IPS-NIHi11 (cell line): Measurements from ENCODE around the gene ZBTB40.

Experiments
- DNase-seq: peaks from one replicate; pipeline ENCODE4 v3.0.0; 2012; ENCODE audit warnings: mixed read lengths, low spot score

Gene ZBTB40

DNA sequence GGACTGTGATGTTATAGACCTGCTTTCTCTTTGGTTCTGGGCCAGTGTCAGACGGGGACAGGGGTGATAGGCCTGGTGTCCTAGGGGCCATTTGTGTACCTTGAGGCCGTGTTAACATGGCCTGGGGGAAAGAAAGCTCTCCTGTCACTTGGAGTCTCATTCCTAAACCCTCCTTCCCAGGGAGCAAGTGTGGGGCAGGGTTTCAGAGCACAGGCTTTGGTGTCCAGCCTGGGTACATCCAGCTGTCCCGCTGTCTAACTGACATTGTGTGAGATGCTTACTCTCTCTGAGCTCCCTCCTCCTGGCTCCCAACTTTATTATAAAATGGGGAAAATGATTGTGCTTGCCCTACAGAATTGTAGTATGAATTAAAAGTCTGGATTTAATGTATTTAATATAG, 79.1 kb downstream of the ZBTB40 start:
- no peak for DNase-seq

DNA sequence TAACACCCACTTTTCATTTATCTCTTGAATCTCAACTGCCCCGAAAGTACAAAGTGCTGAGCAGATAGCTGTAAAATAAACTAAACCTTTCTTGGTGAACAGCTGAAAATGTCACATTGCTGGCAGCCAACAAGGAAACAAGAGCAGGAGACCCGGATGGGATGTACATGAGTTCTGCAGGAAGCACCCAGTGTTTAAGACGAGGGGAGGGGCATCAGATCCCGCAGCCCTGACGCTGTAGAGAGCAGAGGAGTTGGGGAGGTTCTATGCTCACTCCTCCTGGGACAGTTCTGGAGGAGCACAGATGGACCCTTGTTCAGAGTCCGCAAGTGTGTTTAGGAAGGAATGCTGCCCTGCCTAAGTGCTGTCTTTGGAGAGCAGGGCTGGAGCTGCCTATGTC, 79.6 kb downstream of the ZBTB40 start:
- no peak for DNase-seq

DNA sequence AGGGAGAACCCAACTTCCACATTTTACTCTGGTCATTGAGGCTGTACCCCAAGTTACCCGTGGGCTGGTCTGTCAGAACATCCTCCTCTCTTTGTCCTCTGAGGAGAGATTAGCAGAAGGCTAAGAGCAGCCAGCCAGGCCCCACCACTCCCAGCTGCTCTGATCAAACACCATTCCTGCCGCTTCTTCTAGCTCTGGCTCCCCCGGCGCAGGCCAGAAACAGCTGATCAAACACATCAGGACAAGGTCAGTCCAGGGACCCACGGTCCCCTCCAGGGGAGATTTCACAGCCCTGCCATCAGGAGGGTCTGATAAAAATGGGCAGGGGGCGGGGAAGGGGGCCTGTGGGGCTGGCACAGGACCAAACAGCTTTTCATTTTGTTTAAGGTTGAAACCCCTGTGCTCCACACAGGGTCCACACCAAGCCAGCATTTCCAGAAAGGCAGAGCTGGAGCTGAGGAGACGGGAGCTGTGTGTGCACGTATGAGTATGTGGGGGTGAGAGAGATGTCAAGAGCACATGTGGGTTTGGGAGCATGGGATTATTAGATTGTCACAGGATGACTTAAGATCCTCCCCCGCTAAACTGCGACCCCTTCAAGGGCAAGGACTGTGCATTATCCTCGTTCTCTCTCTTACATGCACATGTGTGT, 81.7 kb downstream of the ZBTB40 start:
- DNase-seq: no peak

DNA sequence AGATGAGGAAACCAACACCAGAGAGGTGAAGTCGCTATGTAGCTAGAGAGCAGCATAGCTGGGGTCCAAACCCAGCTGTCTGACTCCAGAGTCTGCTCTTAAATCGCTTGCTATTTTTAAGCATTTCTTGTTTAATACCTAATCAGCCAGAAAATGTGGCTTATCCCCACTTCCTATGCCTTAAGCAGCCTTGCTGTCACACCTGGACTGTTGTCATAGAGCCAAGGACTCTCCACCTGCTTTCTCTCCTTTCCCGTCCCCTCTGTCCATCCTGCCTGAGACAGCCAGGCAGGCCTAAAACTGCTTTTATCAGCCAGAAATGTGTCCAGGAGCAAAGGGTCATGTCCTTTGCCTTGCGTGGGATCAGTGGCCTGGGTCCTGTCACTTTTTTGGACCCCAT, 83.3 kb downstream of the ZBTB40 start:
- DNase-seq: no peak

DNA sequence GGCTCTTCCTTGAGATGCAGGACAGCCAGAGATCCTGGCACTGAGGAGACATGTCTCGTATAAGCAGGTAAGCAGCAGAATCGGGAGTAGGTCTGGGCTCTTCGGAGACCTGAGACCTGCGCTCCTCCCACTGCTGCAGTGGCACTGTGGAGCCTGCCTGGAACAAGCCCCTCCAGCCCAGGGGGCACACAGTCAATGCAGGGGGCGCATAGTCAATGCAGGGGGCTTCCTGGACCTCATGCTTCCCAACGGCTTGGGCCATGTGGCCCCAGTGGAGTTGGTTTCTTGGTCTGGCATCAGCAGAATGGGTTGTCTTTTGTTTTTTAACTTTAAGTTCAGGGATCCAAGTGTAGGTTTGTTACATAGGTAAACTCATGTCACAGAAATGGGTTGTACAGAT, 83.7 kb downstream of the ZBTB40 start:
- no peak for DNase-seq

DNA sequence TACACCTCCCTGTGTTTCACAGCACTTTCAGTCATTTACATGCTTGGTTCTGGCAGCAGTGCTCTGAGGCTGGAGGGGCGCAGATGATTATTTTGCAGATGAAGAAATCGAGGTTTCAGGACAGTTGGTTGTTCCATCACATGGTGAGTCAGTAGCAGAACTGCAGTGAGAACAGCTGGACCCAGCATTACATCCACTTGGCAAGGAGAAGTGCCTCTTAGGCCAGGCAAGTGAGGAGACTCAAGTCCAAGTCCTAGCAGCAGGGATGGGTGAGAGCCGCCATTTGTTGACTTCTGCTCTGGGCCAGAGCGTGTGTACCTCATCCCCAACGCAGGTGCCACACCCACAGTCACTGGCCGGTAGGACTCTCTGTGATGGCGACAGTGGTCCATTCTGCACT, 84.9 kb downstream of the ZBTB40 start:
- DNase-seq: no peak

DNA sequence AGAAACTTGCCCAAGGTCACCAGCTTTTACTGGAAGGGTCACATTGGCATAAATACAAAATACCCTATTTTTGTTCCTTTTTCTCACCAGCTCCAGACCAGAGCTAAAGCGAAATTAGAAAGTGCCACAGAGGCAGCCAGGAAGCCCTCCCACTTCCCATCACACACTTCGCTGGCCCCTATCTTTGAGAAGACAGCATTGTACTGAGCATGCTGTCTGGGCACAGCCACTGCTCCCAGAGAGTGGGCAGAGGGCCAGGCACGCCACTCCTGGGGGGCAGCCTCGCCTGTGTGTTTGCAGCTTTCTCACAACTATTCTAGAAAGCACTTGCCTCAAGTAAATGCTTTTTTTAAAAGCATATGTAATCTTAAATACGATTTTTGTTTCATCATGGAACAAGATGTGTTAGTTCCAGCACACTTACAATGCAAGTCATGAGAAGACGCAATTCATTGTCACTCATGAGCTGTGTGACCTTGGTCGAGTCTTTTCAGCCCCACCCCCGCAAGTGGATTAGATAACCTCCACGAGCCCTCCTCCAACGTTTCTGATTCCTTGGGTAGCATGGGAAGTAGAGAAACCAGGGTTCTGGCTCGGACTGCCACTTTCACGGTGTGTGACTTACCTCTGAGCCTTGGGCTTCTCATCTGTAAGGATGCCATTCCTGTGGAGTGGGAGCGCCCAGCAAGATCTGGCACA, 85.9 kb downstream of the ZBTB40 start:
- no peak for DNase-seq

DNA sequence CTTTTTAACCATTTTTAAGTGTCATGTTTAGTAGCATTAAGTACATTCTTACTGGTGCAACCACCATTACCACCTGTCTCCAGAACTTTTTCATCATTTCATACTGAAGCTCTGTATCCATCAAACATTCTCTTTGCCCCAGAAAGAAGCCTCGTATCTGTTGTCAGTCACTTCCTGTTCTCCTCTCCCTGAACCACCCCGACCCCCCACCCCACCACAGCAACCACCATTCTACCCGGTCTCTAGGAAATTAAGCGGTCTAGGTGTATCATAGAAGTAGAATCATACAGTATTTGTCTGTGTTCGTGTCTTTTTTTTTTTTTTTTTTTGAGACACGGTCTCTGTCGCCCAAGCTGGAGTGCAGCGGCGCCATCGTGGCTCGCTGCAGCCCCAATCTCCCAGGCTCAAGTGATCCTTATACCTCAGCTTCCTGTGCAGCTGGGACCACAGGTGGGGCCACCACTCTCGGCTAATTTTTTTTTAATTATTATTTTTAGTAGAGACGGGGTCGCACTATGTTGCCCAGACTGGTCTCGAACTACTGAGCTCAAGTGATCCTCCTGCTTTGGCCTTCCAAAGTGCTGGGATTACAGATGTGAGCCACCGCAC, 88.0 kb downstream of the ZBTB40 start:
- no peak for DNase-seq

DNA sequence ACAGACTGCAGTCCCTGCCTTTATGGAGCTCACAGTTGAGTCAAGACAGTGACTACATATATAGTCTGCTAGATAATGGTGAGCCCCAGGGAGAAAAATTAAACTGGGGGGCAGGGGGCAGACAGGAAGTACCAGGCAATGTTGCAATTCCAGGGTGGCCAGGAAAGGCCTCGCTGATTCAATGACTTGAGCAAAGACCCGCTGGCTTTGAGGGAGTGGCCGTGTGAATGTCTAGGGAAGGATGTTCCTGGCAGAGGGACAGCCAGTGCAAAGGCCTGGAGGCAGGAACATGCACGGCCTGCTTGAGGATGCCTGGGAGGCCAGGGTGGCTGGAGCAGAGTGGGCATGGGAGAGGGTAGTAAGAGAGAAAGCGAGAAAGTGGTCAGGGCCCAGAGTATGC, 88.7 kb downstream of the ZBTB40 start:
- no peak for DNase-seq

DNA sequence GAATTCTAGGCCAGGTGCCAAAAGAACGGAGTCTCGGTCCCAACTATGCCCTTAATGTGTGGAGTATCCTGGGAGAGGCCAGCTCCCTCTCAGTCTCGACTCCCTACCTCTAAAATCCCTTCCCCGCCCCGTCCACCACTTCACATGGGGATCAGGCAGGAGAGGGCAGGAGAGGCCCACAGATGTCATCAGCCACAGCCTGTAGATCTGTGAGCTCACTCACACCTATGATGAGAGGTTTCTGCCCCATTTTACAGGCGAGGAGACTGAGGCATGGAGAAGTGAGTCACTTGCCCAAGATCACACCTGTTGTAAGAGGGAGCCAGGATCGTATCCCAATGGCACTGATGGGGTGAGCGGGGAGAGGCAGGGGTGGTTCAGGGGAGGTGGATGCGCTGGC, 91.2 kb downstream of the ZBTB40 start:
- no peak for DNase-seq

DNA sequence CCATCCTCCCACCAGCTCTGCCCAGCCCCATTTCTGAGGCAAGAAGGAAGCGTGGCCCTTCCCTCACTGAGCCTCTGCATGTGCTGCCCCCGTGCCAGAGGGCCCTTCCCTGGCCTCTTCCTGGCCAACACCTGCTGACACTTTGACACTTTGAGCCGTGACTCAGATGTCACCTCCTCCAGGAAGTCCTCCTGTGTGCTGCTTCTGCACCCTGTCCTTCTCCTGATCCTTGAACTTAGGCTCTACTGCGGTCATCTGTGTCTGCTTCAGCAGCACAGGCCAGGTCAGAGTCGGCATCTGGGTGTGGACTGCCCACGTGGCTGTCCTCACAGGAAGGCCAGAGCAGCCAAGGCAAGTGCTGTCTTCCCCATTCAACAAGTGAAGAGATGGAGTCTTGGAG, 92.0 kb downstream of the ZBTB40 start:
- no peak for DNase-seq

DNA sequence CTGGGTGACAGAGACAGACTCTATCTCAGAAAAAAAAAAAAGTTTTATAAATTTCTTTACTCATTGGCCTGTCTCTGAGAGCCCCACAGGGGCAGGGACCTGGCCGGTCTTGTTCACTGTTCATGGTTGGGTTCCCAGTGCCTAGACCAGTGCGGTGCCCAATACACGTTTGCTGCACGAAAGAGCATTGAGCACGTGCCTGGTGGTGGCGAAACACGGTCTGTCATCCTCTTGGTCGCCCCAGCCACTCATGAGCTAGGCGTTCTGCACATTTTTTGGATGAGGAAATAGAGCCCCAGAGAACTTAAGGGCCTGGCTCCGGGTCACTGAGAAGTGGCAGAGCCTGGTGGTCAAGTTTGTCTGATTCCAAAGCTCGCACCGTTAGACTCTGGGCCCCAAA, 93.0 kb downstream of the ZBTB40 start:
- DNase-seq: no peak

DNA sequence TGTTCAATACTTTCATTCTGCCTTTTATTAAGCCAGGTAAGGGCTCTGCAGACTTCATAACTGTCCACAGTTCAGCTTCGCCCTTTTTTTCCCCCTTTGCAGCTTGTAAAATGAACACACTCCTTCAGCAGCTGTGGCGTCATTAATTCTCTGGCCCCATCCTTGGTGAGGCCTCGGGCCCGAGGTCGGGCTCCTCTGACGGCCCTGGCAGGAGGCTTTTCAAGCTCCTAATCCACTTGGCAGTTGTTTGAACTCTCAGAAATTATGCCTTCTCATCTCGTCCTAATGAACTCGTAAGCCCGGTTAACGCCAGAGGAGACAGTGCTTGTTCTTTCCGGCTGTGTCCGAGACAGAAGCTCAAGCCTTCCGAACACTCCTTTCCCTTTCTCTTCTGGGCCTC, 93.5 kb downstream of the ZBTB40 start:
- DNase-seq: no peak

DNA sequence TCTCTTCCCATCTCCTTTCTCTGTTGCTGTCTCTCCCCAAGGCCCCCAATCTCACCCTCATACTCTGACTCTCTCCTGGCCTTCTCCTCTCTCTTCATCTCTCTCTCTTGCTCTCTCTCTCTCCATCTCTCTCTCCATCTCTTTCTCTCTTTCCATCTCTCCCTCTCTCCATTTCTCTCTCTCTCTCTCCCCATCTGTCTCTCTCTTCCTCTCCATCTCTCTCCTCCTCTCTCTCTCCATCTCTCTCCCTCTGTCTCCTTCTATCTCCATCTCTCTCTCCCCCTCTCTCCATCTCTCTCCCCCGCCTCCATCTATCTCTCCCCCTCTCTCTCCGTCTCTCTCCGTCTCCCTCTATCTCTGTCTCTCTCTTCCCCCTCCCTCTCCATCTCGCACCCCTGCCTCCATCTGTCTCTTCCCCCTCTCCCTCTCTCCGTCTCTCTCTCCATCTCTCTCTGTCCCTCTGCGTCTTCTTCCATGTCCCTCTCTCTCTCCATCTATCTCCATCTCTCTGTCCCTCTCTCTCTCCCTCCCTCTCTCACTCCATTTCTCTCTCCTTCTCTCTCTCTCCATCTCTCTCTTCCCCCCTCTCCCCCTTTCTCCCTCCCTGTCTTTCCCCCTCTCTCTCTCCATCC, 95.7 kb downstream of the ZBTB40 start:
- DNase-seq: no peak

DNA sequence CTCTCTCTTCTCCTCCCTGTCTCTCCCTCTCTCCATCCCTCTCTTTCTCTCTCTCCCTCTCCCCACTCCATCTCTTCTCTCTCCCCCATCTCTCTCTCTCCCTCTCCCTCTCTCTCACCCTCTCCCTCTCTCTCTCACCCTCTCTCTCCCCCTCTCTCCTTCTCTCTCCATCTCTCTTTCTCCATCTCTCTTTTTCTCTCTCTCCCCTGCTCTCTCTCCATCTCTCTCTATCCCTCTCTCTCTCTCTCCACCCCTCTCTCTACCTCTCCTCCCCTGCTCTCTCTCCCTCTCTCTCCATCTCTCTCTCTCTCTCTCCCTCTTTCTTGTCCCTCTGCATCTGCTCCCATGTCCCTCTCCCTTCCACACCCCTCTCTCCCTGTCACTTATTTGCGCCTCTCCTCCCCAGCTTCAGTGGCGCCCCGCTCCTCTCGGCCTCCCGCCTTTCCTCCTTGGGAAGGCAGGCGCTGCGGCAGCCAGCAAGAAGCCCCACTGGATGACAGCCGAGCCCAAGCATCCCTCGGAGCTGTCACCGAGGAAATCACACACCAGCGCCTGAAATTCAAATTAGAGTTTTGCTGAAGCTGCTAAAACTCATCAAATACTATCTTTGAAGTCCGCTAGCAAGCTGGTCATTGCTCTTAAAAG, 96.3 kb downstream of the ZBTB40 start:
- no peak for DNase-seq

DNA sequence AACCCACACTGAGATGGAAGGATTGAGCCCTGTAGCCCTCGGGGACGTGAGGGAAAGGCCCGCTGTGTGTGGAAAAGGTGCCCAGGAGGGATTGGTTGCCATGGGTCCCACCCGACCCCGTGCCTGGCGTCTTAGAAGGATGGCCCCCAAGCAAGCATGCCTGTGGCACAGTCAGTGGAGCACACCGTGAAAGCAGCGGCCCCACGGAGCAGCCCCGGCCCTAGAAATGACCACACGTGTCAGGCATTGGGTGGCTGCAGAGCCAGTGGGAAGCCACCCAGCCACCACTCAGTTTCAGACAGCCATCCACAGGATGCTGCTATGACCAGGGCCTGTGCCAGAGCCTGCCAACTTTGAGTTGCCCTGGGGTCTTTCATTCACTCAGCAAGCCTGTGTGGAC, 98.4 kb downstream of the ZBTB40 start:
- DNase-seq: no peak

DNA sequence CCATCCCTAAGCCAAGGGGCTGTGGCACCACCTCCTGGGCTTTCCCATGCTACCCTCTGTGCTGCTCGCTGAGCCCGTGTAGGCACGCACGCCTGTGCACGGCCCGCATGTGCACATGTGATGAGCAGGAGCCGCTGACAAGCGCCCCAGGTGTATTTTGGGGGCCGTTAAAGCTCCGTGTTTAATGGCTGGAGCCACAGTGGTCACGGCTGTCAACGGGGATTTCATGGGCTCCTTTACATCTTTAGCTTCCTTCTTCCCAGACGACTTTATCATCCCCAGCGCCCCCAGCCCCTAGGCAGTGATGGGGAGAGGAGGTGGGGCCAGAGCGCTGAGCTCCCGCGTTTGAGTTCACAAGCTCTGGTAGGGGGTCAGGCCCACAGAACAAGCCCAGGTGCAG, 99.9 kb downstream of the ZBTB40 start:
- no peak for DNase-seq

DNA sequence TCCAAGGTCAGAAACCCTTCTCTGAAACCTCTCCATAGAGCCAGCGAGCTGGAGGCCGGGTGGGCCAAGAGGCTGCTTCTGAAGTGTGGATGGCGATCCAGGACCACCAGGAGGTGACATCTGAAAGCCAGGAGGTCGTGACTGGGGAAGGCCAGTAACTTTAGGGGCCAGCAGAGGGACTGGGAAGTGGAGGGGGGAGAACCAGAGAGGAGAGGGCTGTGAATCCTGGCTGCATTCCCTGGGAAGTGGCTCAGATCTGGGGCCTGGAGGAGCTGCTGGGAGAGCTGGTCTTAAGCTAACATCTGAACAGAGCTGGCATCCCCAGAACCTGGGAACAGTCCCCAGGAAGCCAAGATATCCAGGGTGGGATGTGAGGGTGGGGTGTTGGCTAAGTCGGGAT, 100.4 kb downstream of the ZBTB40 start:
- DNase-seq: no peak

DNA sequence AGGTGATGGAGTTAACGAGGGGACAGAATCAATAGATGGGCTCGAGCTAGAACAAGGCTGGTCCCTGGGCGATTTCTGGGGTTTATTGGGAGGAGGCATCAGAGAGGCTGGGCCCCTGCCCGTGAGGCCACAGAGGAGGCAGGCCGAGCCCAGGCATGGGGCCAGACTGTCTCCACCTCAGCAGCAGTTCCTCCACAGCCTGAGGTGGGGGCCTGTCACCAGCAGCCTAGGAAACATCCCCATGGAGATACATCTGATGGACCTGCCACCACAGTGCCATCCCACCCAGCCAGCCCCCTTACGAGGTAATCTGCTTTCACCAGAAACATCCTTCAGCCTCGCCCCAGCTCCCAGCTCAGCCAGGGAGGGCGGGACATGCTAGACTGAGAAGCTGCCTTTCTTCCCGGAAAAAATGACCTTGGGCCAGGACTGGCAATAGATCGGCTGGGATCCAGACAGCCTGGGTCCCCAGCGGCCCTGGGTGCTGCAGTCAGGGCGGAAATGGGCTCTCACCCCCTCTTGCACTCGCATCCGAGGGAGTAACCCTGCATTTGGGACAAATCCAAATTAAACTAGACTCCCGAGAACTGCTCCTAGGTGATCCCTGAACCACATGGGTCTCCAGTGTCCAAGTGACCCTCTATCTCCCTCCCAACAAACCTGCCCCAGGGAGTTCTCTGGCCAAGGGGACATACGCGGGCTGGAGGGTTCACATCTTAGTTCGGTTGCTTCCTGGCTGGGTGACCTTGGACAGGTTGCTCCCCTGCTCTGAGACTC, 101.6 kb downstream of the ZBTB40 start:
- DNase-seq: no peak

DNA sequence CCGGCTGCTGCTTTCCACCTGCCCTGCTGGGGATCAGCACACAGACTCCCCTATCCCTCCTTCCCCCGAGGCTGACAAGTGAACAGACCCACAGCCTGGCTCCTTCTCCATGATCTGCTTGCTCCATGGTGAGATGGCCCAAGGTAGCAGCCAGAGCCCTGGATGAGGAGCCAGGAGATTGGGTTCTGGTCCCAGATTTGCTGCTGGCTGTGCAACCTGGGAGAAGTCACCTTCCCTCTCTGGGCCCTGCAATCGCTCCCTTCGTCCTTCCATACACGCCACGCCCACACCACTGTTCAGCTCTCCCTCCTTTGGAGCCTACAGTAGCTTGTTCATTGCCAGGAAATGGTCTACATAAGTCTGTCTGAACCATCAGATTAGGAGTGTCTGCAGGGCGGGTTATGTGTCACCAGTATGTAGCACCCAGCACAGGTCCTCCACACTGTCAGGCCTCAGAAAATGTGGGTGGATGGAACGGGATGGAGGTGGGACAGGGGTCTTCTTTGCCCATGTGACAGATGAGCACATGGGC, 102.4 kb downstream of the ZBTB40 start:
- DNase-seq: no peak

DNA sequence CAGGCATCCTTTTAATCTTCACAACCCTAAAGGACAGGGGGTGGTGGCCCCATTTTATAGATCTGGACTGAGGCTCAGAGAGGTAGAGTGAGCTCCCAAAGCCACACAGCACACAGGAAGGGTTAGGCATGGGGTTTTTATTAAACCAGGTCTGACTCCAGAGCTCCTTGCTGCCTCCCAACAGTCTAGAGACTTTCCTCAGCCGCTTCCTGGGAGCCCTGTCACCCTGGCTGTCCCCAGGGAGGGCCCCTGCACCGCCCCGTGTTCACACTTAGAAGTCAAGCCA, 103.7 kb downstream of the ZBTB40 start:
- DNase-seq: no peak
